Esophagus squamous epithelium (tissue), 5 donors: Measurements from ENCODE around the gene TAOK1. TPM values are rescaled to one million over a fixed set of nuclear protein-coding genes. Genes with fewer than 3 reads are reported as not detected.

ENCODE experiments used
- DNase-seq: peaks from one replicate; lab custom pipeline; 2025; lab: John Stamatoyannopoulos, UW
- H3K27ac ChIP-seq, 4 donors: fragments of 200-600 bp; sonication (generic); one replicate each; pipeline ENCODE4 v1.5.1; 2016 to 2019; ENCODE audit warnings: mild to moderate bottlenecking in 1 of 4
- H3K27me3 ChIP-seq, 4 donors: fragments of 200-600 bp; sonication (generic); 1 replicate in 3 of 4; 2 replicates in 1 of 4; pipeline versions ENCODE4 v1.5.1 to v1.6.0; 2017 to 2021; ENCODE audit warnings: antibody characterized with exemption in 1 of 4
- H3K36me3 ChIP-seq, 3 donors: fragments of 200-600 bp; sonication (generic); one replicate each; pipeline ENCODE4 v1.5.1; 2016 to 2019
- H3K4me1 ChIP-seq, 3 donors: fragments of 200-600 bp; sonication (generic); one replicate each; pipeline ENCODE4 v1.5.1; 2017 to 2019
- H3K4me3 ChIP-seq, 4 donors: fragments of 200-600 bp; sonication (generic); 1 replicate in 3 of 4; 2 replicates in 1 of 4; pipeline ENCODE4 v1.5.1; 2016 to 2019; ENCODE audit warnings: mild to moderate bottlenecking in 2 of 4, moderate library complexity in 1 of 4
- H3K9me3 ChIP-seq, 3 donors: fragments of 200-600 bp; sonication (generic); one replicate each; pipeline ENCODE4 v1.5.1; 2016 to 2019
- POLR2A ChIP-seq, 4 donors: fragments of 450-650 bp; IDR thresholded peaks; one replicate each; pipeline ENCODE4 v1.6.1; 2017; ENCODE audit warnings: antibody characterized with exemption in 4 of 4, mild to moderate bottlenecking in 4 of 4, moderate library complexity in 3 of 4
- WGBS, 2 donors: methylation state at CpG; one replicate each; pipeline ENCODE4 v1.1.5; 2018; 5-methylcytosine and 5-hydroxymethylcytosine counted together
- intact Hi-C: fragments of 100-400 bp; cut with DNase I; formaldehyde crosslinking; loops from one replicate; pipeline ENCODE4 v1.15.0; 2022
- total RNA-seq, 4 donors: library from RNA; depleted of rRNA; stranded (reverse); fragments of >200 nt; gene quantifications; one replicate each; pipeline ENCODE4 v1.1.0, GENCODE V29; 2016
- TF ChIP-seq, protein P1 (sequence below), 6 experiments: fragments of 450-650 bp in 4 of 6; fragments of 200-600 bp in 2 of 6; sonication (generic) in 2 of 6; IDR thresholded peaks; one replicate each; pipeline ENCODE4 v1.5.1; 2016 to 2019; ENCODE audit warnings: antibody characterized with exemption in 6 of 6, mild to moderate bottlenecking in 4 of 6, moderate library complexity in 4 of 6
- donor health status: DM: yes; HTN: yes; CAD: no.

Gene TAOK1
- total RNA-seq, 4 donors from 2014 or later = 24.9 to 41.4 (median 38.7) TPM

GRCh38 chr17:29569245-29569950, 179.2 kb downstream of the TAOK1 start:
- Histone ChIP-seq H3K27ac (peak overlapping the region; percentile 79 to 93 (median 90)), H3K4me1 (peaks cover 24 to 86% (median 33%) of the 10 kb centered on the region in 3 donors), H3K36me3 (peaks cover 0 to 18% (median 2%) of the 10 kb centered on the region in 3 donors), H3K4me3 (peak overlapping the region; percentile 58 to 79 (median 70)), H3K27me3 (no peaks in the 10 kb centered on the region), H3K9me3 (no peaks in the 10 kb centered on the region)
- TF ChIP-seq POLR2A (IDR thresholded peaks at IDR 0.05) = no peak
- TF ChIP-seq, protein P1, sequence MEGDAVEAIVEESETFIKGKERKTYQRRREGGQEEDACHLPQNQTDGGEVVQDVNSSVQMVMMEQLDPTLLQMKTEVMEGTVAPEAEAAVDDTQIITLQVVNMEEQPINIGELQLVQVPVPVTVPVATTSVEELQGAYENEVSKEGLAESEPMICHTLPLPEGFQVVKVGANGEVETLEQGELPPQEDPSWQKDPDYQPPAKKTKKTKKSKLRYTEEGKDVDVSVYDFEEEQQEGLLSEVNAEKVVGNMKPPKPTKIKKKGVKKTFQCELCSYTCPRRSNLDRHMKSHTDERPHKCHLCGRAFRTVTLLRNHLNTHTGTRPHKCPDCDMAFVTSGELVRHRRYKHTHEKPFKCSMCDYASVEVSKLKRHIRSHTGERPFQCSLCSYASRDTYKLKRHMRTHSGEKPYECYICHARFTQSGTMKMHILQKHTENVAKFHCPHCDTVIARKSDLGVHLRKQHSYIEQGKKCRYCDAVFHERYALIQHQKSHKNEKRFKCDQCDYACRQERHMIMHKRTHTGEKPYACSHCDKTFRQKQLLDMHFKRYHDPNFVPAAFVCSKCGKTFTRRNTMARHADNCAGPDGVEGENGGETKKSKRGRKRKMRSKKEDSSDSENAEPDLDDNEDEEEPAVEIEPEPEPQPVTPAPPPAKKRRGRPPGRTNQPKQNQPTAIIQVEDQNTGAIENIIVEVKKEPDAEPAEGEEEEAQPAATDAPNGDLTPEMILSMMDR (IDR thresholded peaks at IDR 0.05) = no peak
- 53 to 54% methylated on average over 12 to 13 of the region's 14 CpGs for WGBS, 2 donors
- DNase-seq = no peak
- intact Hi-C loops = no loop called here

- Histone ChIP-seq H3K27me3 (no peaks in the 10 kb centered on the region), H3K4me1 (peaks cover 24 to 75% (median 31%) of the 10 kb centered on the region in 3 donors), H3K9me3 (no peaks in the 10 kb centered on the region), H3K27ac (no peak overlapping the region), H3K4me3 (no peak overlapping the region), H3K36me3 (peaks cover 5 to 29% (median 11%) of the 10 kb centered on the region in 3 donors)
- whole genome bisulfite sequencing, 2 donors = 61 to 79% methylated on average over 7 of the region's 7 CpGs
- DNase-seq = no peak
- intact Hi-C loops = no loop called here
- TF ChIP-seq, protein P1 (IDR thresholded peaks at IDR 0.05) = no peak
- no peak for TF ChIP-seq POLR2A (IDR thresholded peaks at IDR 0.05)
Observed at GRCh38 chr17:29570521-29570920, 180.4 kb downstream of the TAOK1 start.

GRCh38 chr17:29571486-29571882, 181.3 kb downstream of the TAOK1 start:
- no peak for DNase-seq
- Histone ChIP-seq H3K4me3 (no peak overlapping the region), H3K9me3 (no peaks in the 10 kb centered on the region), H3K27me3 (no peaks in the 10 kb centered on the region), H3K27ac (no peak overlapping the region), H3K36me3 (peaks cover 15 to 39% (median 21%) of the 10 kb centered on the region in 3 donors), H3K4me1 (peaks cover 18 to 65% (median 23%) of the 10 kb centered on the region in 3 donors)
- TF ChIP-seq POLR2A (IDR thresholded peaks at IDR 0.05) = no peak
- TF ChIP-seq, protein P1 (IDR thresholded peaks at IDR 0.05) = no peak
- intact Hi-C loops = no loop called here
- WGBS, 2 donors = 74 to 80% methylated on average over 1 to 3 of the region's 6 CpGs

DNA sequence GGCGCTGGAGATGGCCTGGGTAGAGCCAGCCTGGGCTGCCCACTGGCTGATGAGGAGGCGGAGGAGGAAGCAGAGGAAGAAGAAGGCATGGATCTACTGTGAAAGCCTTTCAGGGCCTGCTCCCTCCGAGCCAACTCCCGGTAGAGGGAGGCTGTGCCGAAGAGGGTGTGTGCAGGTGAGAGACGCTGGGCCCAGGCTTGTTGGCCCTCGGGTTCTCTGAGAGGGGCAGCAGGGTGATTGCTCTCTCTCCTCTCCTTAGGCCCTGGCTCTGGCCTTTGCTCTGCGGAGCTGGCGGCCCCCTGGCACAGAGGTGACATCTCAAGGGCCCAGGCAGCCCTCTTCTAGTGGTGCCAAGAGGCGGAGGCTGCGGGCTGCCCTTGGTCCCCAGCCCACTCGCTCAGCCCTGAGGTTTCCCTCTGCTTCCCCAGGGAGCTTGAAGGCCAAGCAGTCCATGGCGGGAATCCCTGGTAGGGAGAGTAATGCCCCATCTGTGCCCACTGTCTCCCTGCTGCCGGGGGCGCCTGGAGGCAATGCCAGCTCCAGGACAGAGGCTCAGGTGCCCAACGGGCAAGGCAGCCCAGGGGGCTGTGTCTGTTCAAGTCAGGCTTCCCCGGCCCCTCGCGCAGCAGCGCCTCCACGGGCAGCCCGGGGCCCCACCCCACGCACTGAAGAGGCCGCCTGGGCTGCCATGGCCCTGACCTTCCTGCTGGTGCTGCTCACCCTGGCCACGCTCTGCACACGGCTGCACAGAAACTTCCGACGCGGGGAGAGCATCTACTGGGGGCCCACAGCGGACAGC, 181.9 kb downstream of the TAOK1 start:
- Histone ChIP-seq H3K9me3 (no peaks in the 10 kb centered on the region), H3K4me3 (peak overlapping the region; percentile 9 to 52 (median 34)), H3K27ac (peak overlapping the region in 3 of 4 donors; percentile 3 to 59 (median 23)), H3K36me3 (peaks cover 21 to 45% (median 25%) of the 10 kb centered on the region in 3 donors), H3K27me3 (no peaks in the 10 kb centered on the region), H3K4me1 (peaks cover 17 to 64% (median 23%) of the 10 kb centered on the region in 3 donors)
- intact Hi-C loops = no loop called here
- WGBS, 2 donors = 57 to 60% methylated on average over 4 to 6 of the region's 30 CpGs
- no peak for TF ChIP-seq POLR2A (IDR thresholded peaks at IDR 0.05)
- TF ChIP-seq, protein P1 (IDR thresholded peaks at IDR 0.05) = no peak
- DNase-seq = no peak
